Colonic mucosa (tissue), 4 donors: Measurements from ENCODE around the gene ARHGEF16. TPM values are rescaled to one million over a fixed set of nuclear protein-coding genes. Genes with fewer than 3 reads are reported as not detected.

Source experiments
- DNase-seq: peaks from one replicate; pipeline ENCODE4 v3.0.0-alpha.2; 2020
- H3K27ac ChIP-seq: fragments of 200-600 bp; one replicate; pipeline ENCODE4 v1.8.0; 2021
- H3K27me3 ChIP-seq: fragments of 200-600 bp; one replicate; pipeline ENCODE4 v1.8.0; 2021
- H3K36me3 ChIP-seq: fragments of 200-600 bp; one replicate; pipeline ENCODE4 v1.8.0; 2021
- H3K4me1 ChIP-seq: fragments of 200-600 bp; one replicate; pipeline ENCODE4 v1.8.0; 2021; ENCODE audit warnings: mild to moderate bottlenecking
- H3K4me3 ChIP-seq: fragments of 200-600 bp; one replicate; pipeline ENCODE4 v1.8.0; 2021
- H3K9ac ChIP-seq, 2 donors: one replicate each; pipeline ENCODE4 v1.7.0; 2013; ENCODE audit warnings: control low read depth in 2 of 2, low read depth in 2 of 2, low read length in 2 of 2
- H3K9me3 ChIP-seq: fragments of 200-600 bp; one replicate; pipeline ENCODE4 v1.8.0; 2021
- intact Hi-C: fragments of 100-400 bp; cut with DNase I; formaldehyde crosslinking; loops from one replicate; pipeline ENCODE4 v1.14.1; 2022
- total RNA-seq, 2 donors: library from RNA; stranded (reverse); fragmentation: NEBNext Ultra II Directional in 1 of 2; extraction: Animal tissue kit (Norgen Biotek cat#: 25700) in 1 of 2; gene quantifications; one replicate each; pipeline ENCODE4 v1.2.1, GENCODE V29; 2021
- TF ChIP-seq, protein P1 (sequence below): fragments of 200-600 bp; IDR thresholded peaks from one replicate; pipeline ENCODE4 v1.8.0; 2022; ENCODE audit warnings: antibody characterized with exemption, mild to moderate bottlenecking
- donor health status: healthy.
- donor health status: DM: no; HTN: no; CAD: no.
- donor health status: DM: no; HTN: no; CAD: no.

Gene ARHGEF16
- total RNA-seq, 2 donors from 2014 or later = 77.3 to 90.2 TPM

DNA sequence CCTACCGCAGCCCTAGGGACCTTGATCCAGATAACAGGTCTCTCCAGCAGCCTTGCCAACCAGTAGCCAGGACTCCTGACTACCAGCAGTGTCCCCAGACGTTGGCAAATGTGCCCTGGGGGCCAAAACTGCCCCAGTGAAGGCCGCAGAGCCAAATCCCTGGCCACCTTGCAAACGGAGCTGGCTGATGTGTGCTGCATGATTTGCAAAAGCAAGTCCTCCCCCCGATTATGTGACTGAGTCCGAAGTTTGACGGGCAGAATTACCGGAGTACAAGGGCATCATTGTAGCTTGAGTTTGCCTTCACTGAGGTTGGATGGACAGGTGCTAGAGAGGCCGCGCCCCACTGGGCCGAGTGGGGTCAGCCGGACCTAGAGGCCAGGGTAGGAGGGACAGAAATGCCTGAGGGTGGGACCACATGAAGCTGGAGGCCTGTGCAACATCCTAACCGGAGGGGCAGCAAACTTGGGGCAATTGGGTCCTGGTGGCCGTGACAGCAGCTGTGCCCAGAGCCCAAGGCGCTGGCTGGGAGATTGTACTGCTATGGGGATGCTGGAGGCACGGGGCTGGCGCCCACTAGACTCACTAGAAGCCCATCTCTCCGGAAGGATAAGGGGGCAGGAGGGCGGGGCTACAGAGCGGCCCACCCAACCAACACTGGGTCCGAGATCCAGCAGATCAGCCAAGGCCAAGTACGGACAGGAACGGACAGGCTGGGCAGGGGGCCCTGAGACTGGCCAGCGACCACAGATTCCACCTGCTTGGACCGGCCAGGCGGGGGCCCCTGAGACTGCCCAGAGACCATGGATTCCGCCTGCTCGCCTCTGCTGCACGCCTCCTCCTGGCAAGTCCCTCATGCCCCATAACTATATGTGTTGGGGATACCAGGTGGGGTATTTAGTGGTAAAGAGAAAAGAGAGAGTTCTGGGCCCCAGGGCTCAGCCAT lies 2.8 kb downstream of the ARHGEF16 start:
- peak overlapping the region; percentile 16 to 91 for H3K9ac ChIP-seq

DNA sequence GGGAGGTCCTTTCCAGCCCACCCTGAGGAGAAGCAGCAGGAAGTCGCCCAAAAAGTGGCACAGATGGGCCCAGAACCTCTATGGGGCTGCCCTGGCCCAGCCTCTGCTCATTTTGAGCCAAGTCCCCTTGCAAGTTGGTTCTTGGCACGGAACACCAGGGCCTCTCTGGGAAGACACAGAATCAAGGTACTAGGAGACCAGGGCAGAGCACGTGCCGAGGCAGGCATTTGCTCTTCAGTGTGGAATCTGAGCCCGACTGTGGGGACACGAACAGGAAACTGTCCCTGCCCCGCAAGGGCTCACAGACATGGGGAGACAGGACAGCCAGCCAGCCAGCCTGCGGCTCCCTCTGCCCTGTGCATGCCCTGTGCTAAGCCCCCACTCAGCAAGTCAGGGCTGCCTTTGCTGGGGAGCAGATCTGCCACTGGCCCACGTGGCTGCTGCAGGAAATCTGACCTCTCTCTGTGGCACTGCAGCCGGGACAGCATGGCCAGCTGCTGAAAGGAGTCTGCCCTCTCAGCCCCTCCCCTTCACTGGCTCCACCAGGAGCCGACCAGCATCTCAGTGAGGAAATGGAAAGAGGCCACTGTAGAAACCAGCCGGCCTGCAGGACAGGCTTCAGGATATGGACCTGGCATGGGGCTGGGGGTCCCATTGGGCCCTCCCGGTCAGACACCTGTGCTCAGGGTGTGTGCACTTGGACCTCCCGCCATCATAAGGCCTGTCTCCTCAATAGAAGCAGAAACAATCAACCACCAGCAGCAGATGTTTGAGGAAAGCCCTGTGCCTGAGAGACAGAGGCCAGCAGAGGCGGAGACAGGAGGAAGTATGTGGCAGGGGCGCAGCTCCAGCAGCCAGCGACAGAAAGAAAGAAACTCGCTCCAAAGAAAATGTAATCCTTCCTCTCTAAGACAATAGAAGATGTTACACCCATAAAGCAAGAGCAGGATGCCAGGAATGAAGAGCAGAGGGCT lies 3.7 kb downstream of the ARHGEF16 start:
- DNase-seq = peak; percentile 64
- H3K27me3 ChIP-seq = peaks cover 10% of the 10 kb centered on the region
- no peaks in the 10 kb centered on the region for H3K9me3 ChIP-seq
- TF ChIP-seq, protein P1, sequence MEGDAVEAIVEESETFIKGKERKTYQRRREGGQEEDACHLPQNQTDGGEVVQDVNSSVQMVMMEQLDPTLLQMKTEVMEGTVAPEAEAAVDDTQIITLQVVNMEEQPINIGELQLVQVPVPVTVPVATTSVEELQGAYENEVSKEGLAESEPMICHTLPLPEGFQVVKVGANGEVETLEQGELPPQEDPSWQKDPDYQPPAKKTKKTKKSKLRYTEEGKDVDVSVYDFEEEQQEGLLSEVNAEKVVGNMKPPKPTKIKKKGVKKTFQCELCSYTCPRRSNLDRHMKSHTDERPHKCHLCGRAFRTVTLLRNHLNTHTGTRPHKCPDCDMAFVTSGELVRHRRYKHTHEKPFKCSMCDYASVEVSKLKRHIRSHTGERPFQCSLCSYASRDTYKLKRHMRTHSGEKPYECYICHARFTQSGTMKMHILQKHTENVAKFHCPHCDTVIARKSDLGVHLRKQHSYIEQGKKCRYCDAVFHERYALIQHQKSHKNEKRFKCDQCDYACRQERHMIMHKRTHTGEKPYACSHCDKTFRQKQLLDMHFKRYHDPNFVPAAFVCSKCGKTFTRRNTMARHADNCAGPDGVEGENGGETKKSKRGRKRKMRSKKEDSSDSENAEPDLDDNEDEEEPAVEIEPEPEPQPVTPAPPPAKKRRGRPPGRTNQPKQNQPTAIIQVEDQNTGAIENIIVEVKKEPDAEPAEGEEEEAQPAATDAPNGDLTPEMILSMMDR = no peak
- H3K4me1 ChIP-seq = peaks cover 44% of the 10 kb centered on the region
- no peak overlapping the region for H3K4me3 ChIP-seq
- intact Hi-C loops = no loop called here
- peak overlapping the region; percentile 56 to 91 for H3K9ac ChIP-seq
- no peaks in the 10 kb centered on the region for H3K36me3 ChIP-seq
- H3K27ac ChIP-seq = peak overlapping the region; percentile 91

More for the DNA sequence above, 2.8 kb downstream of the ARHGEF16 start:
- Histone ChIP-seq H3K4me3 (no peak overlapping the region), H3K9me3 (no peaks in the 10 kb centered on the region), H3K27me3 (peaks cover 10% of the 10 kb centered on the region), H3K27ac (peak overlapping the region; percentile 91), H3K36me3 (no peaks in the 10 kb centered on the region), H3K4me1 (peaks cover 45% of the 10 kb centered on the region)
- intact Hi-C loops = no loop called here
- no peak for DNase-seq
- TF ChIP-seq, protein P1 = no peak

DNA sequence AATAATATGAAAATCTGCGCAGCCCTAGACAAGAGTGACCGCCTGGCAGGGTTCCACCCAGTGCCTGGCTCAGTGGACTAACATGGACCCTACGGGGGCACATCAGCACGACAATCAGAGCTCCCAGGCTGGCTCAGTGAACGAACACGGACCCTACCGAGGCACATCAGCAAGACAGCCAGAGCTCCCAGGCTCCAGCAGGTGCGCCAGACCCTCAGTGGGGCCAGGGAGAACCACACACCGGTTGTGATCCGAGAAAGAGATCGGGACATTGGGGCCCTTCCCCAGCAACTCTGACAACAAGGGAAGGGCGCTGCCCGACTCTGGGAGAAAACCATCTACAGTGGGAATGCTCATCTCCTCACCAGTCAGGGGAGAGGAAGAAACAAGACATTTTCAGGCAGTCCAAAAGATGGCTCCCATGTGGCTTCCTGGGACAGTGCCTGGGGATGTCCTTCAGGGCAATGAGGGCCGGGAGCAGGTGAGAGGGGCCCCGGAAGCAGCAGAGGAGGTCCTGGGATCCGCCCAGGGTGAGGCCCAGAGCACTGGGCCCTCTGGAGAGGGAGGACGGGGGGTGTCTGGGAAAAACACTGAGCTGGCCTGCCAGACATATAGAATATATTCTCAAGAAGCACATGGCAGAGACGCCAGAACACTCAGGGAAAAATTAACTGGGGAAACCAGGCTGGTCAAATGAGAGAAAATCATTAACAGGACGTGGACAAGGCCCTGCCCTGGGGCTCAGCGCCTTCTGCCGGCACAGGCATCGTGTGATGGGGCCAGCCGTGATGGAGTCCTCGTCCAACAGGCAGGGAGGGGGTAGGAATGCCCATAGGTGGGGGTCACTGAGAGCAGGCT lies 4.8 kb downstream of the ARHGEF16 start:
- Histone ChIP-seq H3K4me3 (no peak overlapping the region), H3K36me3 (no peaks in the 10 kb centered on the region), H3K9ac (peak overlapping the region; percentile 44 to 91), H3K4me1 (peaks cover 38% of the 10 kb centered on the region), H3K27me3 (no peaks in the 10 kb centered on the region), H3K27ac (peak overlapping the region; percentile 91), H3K9me3 (no peaks in the 10 kb centered on the region)
- intact Hi-C loops = no loop called here
- TF ChIP-seq, protein P1 = no peak
- peak; percentile 46 for DNase-seq

DNA sequence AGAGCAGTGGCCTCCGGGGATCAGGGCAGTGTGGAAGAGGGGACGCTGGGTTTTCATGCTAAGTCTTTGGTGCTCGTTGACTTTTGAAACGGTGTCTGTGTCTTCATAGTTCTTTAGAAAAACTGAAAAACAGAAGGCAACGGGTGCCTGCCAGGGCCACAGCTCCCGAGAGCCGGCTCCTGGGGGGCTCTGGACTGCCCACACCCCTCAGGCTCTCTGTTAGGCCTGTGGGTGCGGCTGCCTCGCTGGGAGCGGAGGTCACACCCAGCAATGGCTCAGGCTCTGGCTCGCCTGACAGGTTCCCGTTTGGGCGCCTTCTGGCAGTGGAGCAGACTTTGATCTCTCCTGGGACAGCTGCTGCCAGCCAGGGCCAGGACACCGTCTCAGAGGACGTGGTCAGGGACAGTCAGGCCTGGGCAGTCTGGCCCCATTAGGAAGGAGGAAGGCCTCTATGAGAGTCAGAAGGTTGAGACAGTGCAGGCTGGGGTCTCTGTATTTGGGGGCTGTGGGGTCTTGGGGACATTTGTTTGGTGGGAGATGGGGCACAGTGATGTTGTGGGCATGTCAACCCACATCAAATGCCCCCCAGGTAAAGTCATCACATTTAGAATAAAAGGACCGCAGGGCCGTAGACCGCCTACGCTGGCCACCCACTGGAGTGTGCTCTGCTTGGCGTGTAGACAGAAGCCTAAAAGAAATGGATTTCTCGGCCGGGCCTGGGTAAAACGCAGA lies 5.6 kb downstream of the ARHGEF16 start:
- Histone ChIP-seq H3K9ac (peak overlapping the region; percentile 28 to 91), H3K27me3 (no peaks in the 10 kb centered on the region), H3K9me3 (no peaks in the 10 kb centered on the region), H3K4me3 (no peak overlapping the region), H3K36me3 (no peaks in the 10 kb centered on the region), H3K4me1 (peaks cover 38% of the 10 kb centered on the region), H3K27ac (peak overlapping the region; percentile 91)
- TF ChIP-seq, protein P1 = no peak
- DNase-seq = peak; percentile 92
- intact Hi-C loops = no loop called here
